Astrocyte (in vitro differentiated cells and primary cell): ENCODE data around the gene GBP4. TPM values are rescaled to one million over a fixed set of nuclear protein-coding genes. Genes with fewer than 3 reads are reported as not detected.

Source experiments
- DNase-seq: peaks from one replicate; pipeline ENCODE4 v3.0.0-alpha.2; 2010; ENCODE audit warnings: low read depth
- FAIRE-seq: peaks from 2 replicates; lab custom pipeline; 2011; peaks lifted over from hg19 to GRCh38; lab: Jason Lieb, UNC
- H2AFZ ChIP-seq: 2 replicates; pipeline ENCODE4 v1.6.0; 2012; ENCODE audit warnings: low read depth, low read length, inconsistent platforms
- H3K27ac ChIP-seq: 2 replicates; pipeline ENCODE4 v1.5.1; 2011; ENCODE audit warnings: low read depth, low read length, inconsistent platforms
- H3K27me3 ChIP-seq: 2 replicates; pipeline ENCODE4 v1.6.0; 2011; ENCODE audit warnings: low read length, inconsistent platforms; ENCODE audit not compliant: insufficient read depth
- H3K36me3 ChIP-seq: 2 replicates; pipeline ENCODE4 v1.5.1; 2011; ENCODE audit warnings: low read length, inconsistent platforms; ENCODE audit not compliant: insufficient read depth
- H3K4me1 ChIP-seq: 2 replicates; pipeline ENCODE4 v1.5.1; 2011; ENCODE audit warnings: low read length, inconsistent platforms; ENCODE audit not compliant: insufficient read depth
- H3K4me2 ChIP-seq: 2 replicates; pipeline ENCODE4 v1.6.0; 2012; ENCODE audit warnings: low read length, inconsistent platforms
- H3K4me3 ChIP-seq: 2 replicates; pipeline ENCODE4 v1.5.1; 2011; ENCODE audit warnings: low read depth, mild to moderate bottlenecking, low read length, inconsistent platforms; ENCODE audit not compliant: insufficient read depth
- H3K79me2 ChIP-seq: 2 replicates; pipeline ENCODE4 v1.6.0; 2012; ENCODE audit warnings: mild to moderate bottlenecking, low read length, inconsistent platforms; ENCODE audit not compliant: insufficient read depth
- H3K9ac ChIP-seq: 2 replicates; pipeline ENCODE4 v1.6.0; 2012; ENCODE audit warnings: mild to moderate bottlenecking, low read length, inconsistent platforms
- H3K9me3 ChIP-seq: 2 replicates; pipeline ENCODE4 v1.5.1; 2012; ENCODE audit warnings: low read depth, mild to moderate bottlenecking, low read length, inconsistent platforms; ENCODE audit not compliant: insufficient read depth
- H4K20me1 ChIP-seq: 2 replicates; pipeline ENCODE4 v1.6.0; 2012; ENCODE audit warnings: low read length, inconsistent platforms; ENCODE audit not compliant: insufficient read depth
- H3K27ac Mint-ChIP-seq: one replicate; pipeline ENCODE4 v1.8.0; 2021; ENCODE audit warnings: mild to moderate bottlenecking, mixed read lengths; ENCODE audit not compliant: unreplicated experiment
- H3K27me3 Mint-ChIP-seq: one replicate; pipeline ENCODE4 v1.8.0; 2021; ENCODE audit warnings: low read depth, mixed read lengths; ENCODE audit not compliant: unreplicated experiment
- H3K36me3 Mint-ChIP-seq: one replicate; pipeline ENCODE4 v1.8.0; 2021; ENCODE audit warnings: low read depth, mixed read lengths; ENCODE audit not compliant: unreplicated experiment
- H3K4me1 Mint-ChIP-seq: one replicate; pipeline ENCODE4 v1.8.0; 2021; ENCODE audit warnings: low read depth, mixed read lengths; ENCODE audit not compliant: unreplicated experiment
- H3K4me3 Mint-ChIP-seq: one replicate; pipeline ENCODE4 v1.8.0; 2021; ENCODE audit warnings: mild to moderate bottlenecking, moderate library complexity, mixed read lengths; ENCODE audit not compliant: unreplicated experiment
- H3K9me3 Mint-ChIP-seq: one replicate; pipeline ENCODE4 v1.8.0; 2021; ENCODE audit warnings: mild to moderate bottlenecking, mixed read lengths; ENCODE audit not compliant: unreplicated experiment
- EZH2 ChIP-seq: IDR thresholded peaks from 2 replicates; pipeline ENCODE4 v1.6.1; 2012; ENCODE audit warnings: mild to moderate bottlenecking, low read length, inconsistent platforms; ENCODE audit not compliant: insufficient read depth
- total RNA-seq: library from RNA; stranded (reverse); gene quantifications from 2 replicates; pipeline ENCODE4 v1.2.1, GENCODE V29; 2021
- TF ChIP-seq, protein P1 (sequence below): IDR thresholded peaks from 2 replicates; pipeline ENCODE4 v1.5.1; 2011; ENCODE audit warnings: low read depth, mild to moderate bottlenecking, inconsistent platforms, low read length, moderate library complexity; ENCODE audit not compliant: insufficient read depth

GBP4 gene
- total RNA-seq, 1 donor from 2014 or later: 0.32 TPM

DNA sequence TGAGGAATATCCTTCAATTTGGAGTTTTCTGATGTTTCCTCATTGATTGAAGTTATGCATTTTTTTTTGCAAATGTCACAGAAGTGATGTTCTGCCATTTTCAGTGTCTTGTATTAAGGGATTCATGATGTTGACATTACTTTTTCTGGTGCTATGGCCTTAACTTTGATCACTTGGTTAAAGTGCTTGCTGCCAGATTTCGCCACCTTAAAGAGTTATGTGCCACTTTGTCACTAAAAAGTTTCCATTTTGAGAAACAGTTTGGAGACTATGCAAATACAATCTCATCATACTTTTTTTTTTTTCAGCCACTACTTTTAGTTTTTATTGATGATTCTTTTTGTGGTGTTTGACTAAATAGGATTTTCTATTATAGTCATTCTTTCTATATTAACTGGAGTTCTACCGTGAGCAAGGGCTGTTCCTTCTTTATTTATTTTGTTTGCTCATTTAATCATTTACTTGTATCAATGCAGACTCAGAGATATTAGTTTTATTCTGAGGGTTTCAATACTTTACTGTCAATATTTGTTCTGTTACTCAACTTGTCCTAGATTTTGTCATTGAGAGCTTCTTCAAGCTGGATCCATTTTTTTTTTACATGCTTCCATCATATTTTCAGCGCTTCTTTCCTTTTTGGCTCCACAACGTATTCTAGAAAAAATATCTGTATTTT lies 26.1 kb downstream of the GBP4 start:
- H3K27me3 ChIP-seq: no peaks in the 10 kb centered on the region
- H3K27ac ChIP-seq: no peak overlapping the region
- H3K4me3 Mint-ChIP-seq: no peak overlapping the region
- H3K36me3 ChIP-seq: no peaks in the 10 kb centered on the region
- H3K27me3 Mint-ChIP-seq: no peaks in the 10 kb centered on the region
- H3K9me3 ChIP-seq: no peaks in the 10 kb centered on the region
- no peaks in the 10 kb centered on the region for H3K4me1 Mint-ChIP-seq
- no peak overlapping the region for H3K4me2 ChIP-seq
- no peaks in the 10 kb centered on the region for H3K79me2 ChIP-seq
- no peaks in the 10 kb centered on the region for H3K4me1 ChIP-seq
- no peak overlapping the region for H3K9ac ChIP-seq
- DNase-seq: no peak
- TF ChIP-seq, protein P1, sequence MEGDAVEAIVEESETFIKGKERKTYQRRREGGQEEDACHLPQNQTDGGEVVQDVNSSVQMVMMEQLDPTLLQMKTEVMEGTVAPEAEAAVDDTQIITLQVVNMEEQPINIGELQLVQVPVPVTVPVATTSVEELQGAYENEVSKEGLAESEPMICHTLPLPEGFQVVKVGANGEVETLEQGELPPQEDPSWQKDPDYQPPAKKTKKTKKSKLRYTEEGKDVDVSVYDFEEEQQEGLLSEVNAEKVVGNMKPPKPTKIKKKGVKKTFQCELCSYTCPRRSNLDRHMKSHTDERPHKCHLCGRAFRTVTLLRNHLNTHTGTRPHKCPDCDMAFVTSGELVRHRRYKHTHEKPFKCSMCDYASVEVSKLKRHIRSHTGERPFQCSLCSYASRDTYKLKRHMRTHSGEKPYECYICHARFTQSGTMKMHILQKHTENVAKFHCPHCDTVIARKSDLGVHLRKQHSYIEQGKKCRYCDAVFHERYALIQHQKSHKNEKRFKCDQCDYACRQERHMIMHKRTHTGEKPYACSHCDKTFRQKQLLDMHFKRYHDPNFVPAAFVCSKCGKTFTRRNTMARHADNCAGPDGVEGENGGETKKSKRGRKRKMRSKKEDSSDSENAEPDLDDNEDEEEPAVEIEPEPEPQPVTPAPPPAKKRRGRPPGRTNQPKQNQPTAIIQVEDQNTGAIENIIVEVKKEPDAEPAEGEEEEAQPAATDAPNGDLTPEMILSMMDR: no peak
- TF ChIP-seq EZH2: no peak
- H3K36me3 Mint-ChIP-seq: no peaks in the 10 kb centered on the region
- H2AFZ ChIP-seq: no peak overlapping the region
- no peak overlapping the region for H3K27ac Mint-ChIP-seq
- no peak overlapping the region for H3K4me3 ChIP-seq
- H3K9me3 Mint-ChIP-seq: no peaks in the 10 kb centered on the region
- no peak for FAIRE-seq
- no peaks in the 10 kb centered on the region for H4K20me1 ChIP-seq

DNA sequence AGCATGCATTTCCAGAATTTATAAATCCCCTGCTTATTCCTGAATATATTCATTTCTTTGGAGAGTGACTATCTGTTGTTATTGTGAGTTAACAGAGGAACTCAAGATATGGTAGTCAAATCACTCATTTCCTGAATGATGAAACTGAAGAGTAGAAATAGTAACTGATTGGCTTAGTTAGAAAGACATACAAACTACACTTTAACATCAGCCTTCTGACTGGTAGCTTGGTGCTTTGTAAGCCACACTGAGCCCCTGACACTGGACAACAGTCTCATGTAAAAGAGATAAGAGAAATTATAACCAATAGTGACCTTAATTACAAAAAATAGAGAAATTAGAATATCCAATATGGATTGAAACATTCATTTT lies 27.7 kb downstream of the GBP4 start:
- Histone ChIP-seq H3K9ac (no peak overlapping the region), H3K4me2 (no peak overlapping the region), H3K4me3 (no peak overlapping the region), H3K36me3 (no peaks in the 10 kb centered on the region), H3K79me2 (no peaks in the 10 kb centered on the region), H3K9me3 (no peaks in the 10 kb centered on the region), H2AFZ (no peak overlapping the region), H4K20me1 (no peaks in the 10 kb centered on the region), H3K27ac (no peak overlapping the region), H3K27me3 (no peaks in the 10 kb centered on the region), H3K4me1 (no peaks in the 10 kb centered on the region)
- no peaks in the 10 kb centered on the region for H3K36me3 Mint-ChIP-seq
- no peaks in the 10 kb centered on the region for H3K27me3 Mint-ChIP-seq
- H3K4me1 Mint-ChIP-seq: no peaks in the 10 kb centered on the region
- no peak for TF ChIP-seq EZH2
- TF ChIP-seq, protein P1: no peak
- DNase-seq: no peak
- H3K4me3 Mint-ChIP-seq: no peak overlapping the region
- no peak for FAIRE-seq
- H3K27ac Mint-ChIP-seq: no peak overlapping the region
- H3K9me3 Mint-ChIP-seq: no peaks in the 10 kb centered on the region
